H1 (cell line): ENCODE data around the gene MVK. TPM values are rescaled to one million over a fixed set of nuclear protein-coding genes. Genes with fewer than 3 reads are reported as not detected.

Experiments
- CTCF ChIA-PET: fragments of 300-600 bp; sonication (Branson Sonifier 250); formaldehyde crosslinking; loops from one replicate; lab custom pipeline; 2021; ENCODE audit not compliant: partially characterized antibody; lab: Charles Lee
- POLR2A ChIA-PET: fragments of 300-600 bp; sonication (Branson Sonifier 250); formaldehyde crosslinking; loops from one replicate; lab custom pipeline; 2021; ENCODE audit warnings: inconsistent platforms; ENCODE audit not compliant: partially characterized antibody; lab: Charles Lee
- DNase-seq, 2 experiments: peaks; one replicate each; pipeline versions ENCODE4 v3.0.0 to v3.0.0-alpha.2; 2010 to 2022; ENCODE audit warnings: low spot score in 2 of 2, low read depth in 1 of 2, mixed read lengths in 1 of 2
- FAIRE-seq: peaks from 2 replicates; lab custom pipeline; 2011; peaks lifted over from hg19 to GRCh38; lab: Jason Lieb, UNC
- H2AFZ ChIP-seq: 2 replicates; pipeline ENCODE4 v1.8.1; 2012; ENCODE audit warnings: low read length, inconsistent platforms
- H2AK5ac ChIP-seq: 2 replicates; pipeline ENCODE4 v1.6.1; 2013; ENCODE audit warnings: low read depth, low read length
- H2BK120ac ChIP-seq: replicated peaks from 2 replicates; pipeline ENCODE3; 2013; ENCODE audit warnings: low read depth, low read length, inconsistent platforms
- H2BK12ac ChIP-seq: 2 replicates; pipeline ENCODE4 v1.6.1; 2013; ENCODE audit warnings: low read depth, low read length
- H2BK15ac ChIP-seq: 2 replicates; pipeline ENCODE4 v1.6.1; 2013; ENCODE audit warnings: low read length
- H2BK20ac ChIP-seq: 2 replicates; pipeline ENCODE4 v1.6.1; 2013; ENCODE audit warnings: low read length
- H2BK5ac ChIP-seq: 2 replicates; pipeline ENCODE4 v1.6.1; 2013; ENCODE audit warnings: low read depth, low read length
- H3K14ac ChIP-seq: 2 replicates; pipeline ENCODE4 v1.6.1; 2013; ENCODE audit warnings: inconsistent platforms; ENCODE audit not compliant: insufficient read length
- H3K18ac ChIP-seq: 2 replicates; pipeline ENCODE4 v1.6.1; 2013; ENCODE audit warnings: low read length; ENCODE audit errors: extremely low read depth
- H3K23ac ChIP-seq: 2 replicates; pipeline ENCODE4 v1.6.1; 2013; ENCODE audit warnings: inconsistent platforms; ENCODE audit not compliant: insufficient read length
- H3K23me2 ChIP-seq: 2 replicates; pipeline ENCODE4 v1.6.1; 2013; ENCODE audit warnings: low read depth, low read length
- H3K27ac ChIP-seq: 2 replicates; pipeline ENCODE4 v1.6.1; 2011; ENCODE audit warnings: low read depth, low read length, inconsistent platforms
- H3K27me3 ChIP-seq, 4 experiments: replicated peaks in 1 of 4; 1 replicate in 1 of 4; 2 replicates in 3 of 4; pipeline versions ENCODE4 v1.6.1 to v1.8.1; 2011 to 2013; ENCODE audit warnings: low read length in 3 of 4, mild to moderate bottlenecking in 3 of 4, inconsistent platforms in 2 of 4, mixed read lengths in 2 of 4, moderate library complexity in 1 of 4; ENCODE audit not compliant: control insufficient read depth in 3 of 4, insufficient read depth in 3 of 4; ENCODE audit errors: extremely low read depth in 1 of 4
- H3K36me3 ChIP-seq, 4 experiments: 2 replicates each; pipeline versions ENCODE4 v1.6.1 to v1.8.1; 2011 to 2013; ENCODE audit warnings: mild to moderate bottlenecking in 4 of 4, low read length in 3 of 4, moderate library complexity in 2 of 4, control low read depth in 1 of 4, inconsistent platforms in 1 of 4; ENCODE audit not compliant: insufficient read depth in 4 of 4, control insufficient read depth in 2 of 4
- H3K4ac ChIP-seq: replicated peaks from 2 replicates; pipeline ENCODE3; 2013; ENCODE audit warnings: low read length, low read depth, mixed read lengths, inconsistent platforms; ENCODE audit not compliant: insufficient read length
- H3K4me1 ChIP-seq, 4 experiments: replicated peaks in 1 of 4; 1 replicate in 1 of 4; 2 replicates in 3 of 4; pipeline versions ENCODE4 v1.6.1 to v1.8.1; 2011 to 2013; ENCODE audit warnings: low read length in 3 of 4, inconsistent platforms in 2 of 4, mixed read lengths in 1 of 4; ENCODE audit not compliant: insufficient read depth in 4 of 4, control insufficient read depth in 3 of 4
- H3K4me2 ChIP-seq, 2 experiments: 2 replicates each; pipeline versions ENCODE4 v1.6.1 to v1.8.1; 2011 to 2013; ENCODE audit warnings: low read depth in 2 of 2, low read length in 2 of 2, control low read depth in 1 of 2, inconsistent platforms in 1 of 2, mild to moderate bottlenecking in 1 of 2; ENCODE audit not compliant: insufficient read depth in 1 of 2
- H3K4me3 ChIP-seq, 4 experiments: fragments of 200-600, 300-600 bp in 1 of 4; sonication (generic), shearing (Covaris generic), sonication (Bioruptor Twin) in 1 of 4; 2 replicates each; pipeline versions ENCODE4 v1.5.1 to v1.8.1; 2011 to 2016; ENCODE audit warnings: low read length in 4 of 4, low read depth in 3 of 4, control low read depth in 2 of 4, inconsistent platforms in 2 of 4, mild to moderate bottlenecking in 2 of 4, mixed read lengths in 1 of 4, moderate library complexity in 1 of 4; ENCODE audit not compliant: insufficient read depth in 2 of 4; ENCODE audit errors: extremely low read depth in 1 of 4
- H3K56ac ChIP-seq: replicated peaks from 2 replicates; pipeline ENCODE3; 2013; ENCODE audit warnings: low read depth, mild to moderate bottlenecking, mixed read lengths, low read length, inconsistent platforms; ENCODE audit not compliant: insufficient read length
- H3K79me1 ChIP-seq: 2 replicates; pipeline ENCODE4 v1.6.1; 2013; ENCODE audit warnings: low read depth, low read length, control low read depth
- H3K79me2 ChIP-seq, 2 experiments: 2 replicates each; pipeline versions ENCODE4 v1.6.1 to v1.8.1; 2012 to 2013; ENCODE audit warnings: low read length in 2 of 2, mild to moderate bottlenecking in 2 of 2, inconsistent platforms in 1 of 2; ENCODE audit not compliant: insufficient read depth in 2 of 2, control insufficient read depth in 1 of 2
- H3K9ac ChIP-seq, 4 experiments: replicated peaks in 1 of 4; 1 replicate in 1 of 4; 2 replicates in 3 of 4; pipeline versions ENCODE4 v1.6.1 to v1.8.1; 2011 to 2013; ENCODE audit warnings: low read depth in 3 of 4, low read length in 3 of 4, control low read depth in 2 of 4, mild to moderate bottlenecking in 2 of 4, moderate library complexity in 2 of 4, inconsistent platforms in 1 of 4; ENCODE audit errors: extremely low read depth in 1 of 4
- H3K9me3 ChIP-seq, 2 experiments: 2 replicates each; pipeline versions ENCODE4 v1.6.1 to v1.8.1; 2012 to 2013; ENCODE audit warnings: mild to moderate bottlenecking in 2 of 2, moderate library complexity in 2 of 2, control low read depth in 1 of 2, inconsistent platforms in 1 of 2, low read depth in 1 of 2, low read length in 1 of 2, mixed read lengths in 1 of 2; ENCODE audit not compliant: insufficient read depth in 2 of 2
- H4K20me1 ChIP-seq, 2 experiments: replicated peaks in 1 of 2; 2 replicates each; pipeline versions ENCODE3 to v1.8.1; 2011 to 2013; ENCODE audit warnings: inconsistent platforms in 2 of 2, low read length in 2 of 2, mild to moderate bottlenecking in 1 of 2; ENCODE audit not compliant: insufficient read depth in 2 of 2, control insufficient read depth in 1 of 2
- H4K5ac ChIP-seq: 2 replicates; pipeline ENCODE4 v1.6.1; 2013; ENCODE audit warnings: low read length, low read depth, mixed read lengths, inconsistent platforms; ENCODE audit not compliant: insufficient read length
- H4K8ac ChIP-seq: 2 replicates; pipeline ENCODE4 v1.8.0; 2013; ENCODE audit warnings: mild to moderate bottlenecking, moderate library complexity, low read length, inconsistent platforms; ENCODE audit not compliant: insufficient read depth; ENCODE audit errors: extremely low read depth
- H4K91ac ChIP-seq: replicated peaks from 2 replicates; pipeline ENCODE3; 2013; ENCODE audit warnings: low read length, mixed read lengths, inconsistent platforms; ENCODE audit not compliant: insufficient read length
- CBX8 ChIP-seq: fragments of 300-800, 300-1000 bp; sonication (generic); IDR thresholded peaks from 2 replicates; pipeline ENCODE4 v1.7.1; 2016; ENCODE audit warnings: low read depth, low read length, borderline replicate concordance
- CHD2 ChIP-seq: IDR thresholded peaks from 2 replicates; pipeline ENCODE4 v1.6.1; 2012; ENCODE audit warnings: low read length, improper control_type of control experiment
- CREB1 ChIP-seq: IDR thresholded peaks from 2 replicates; pipeline ENCODE4 v1.6.1; 2012; ENCODE audit warnings: inconsistent platforms
- EGR1 ChIP-seq: IDR thresholded peaks from 2 replicates; pipeline ENCODE4 v1.6.1; 2011; ENCODE audit warnings: low read depth, low read length, borderline replicate concordance
- GABPA ChIP-seq: IDR thresholded peaks from 2 replicates; pipeline ENCODE4 v1.6.1; 2011; ENCODE audit warnings: mild to moderate bottlenecking, low read length, moderate library complexity, borderline replicate concordance; ENCODE audit not compliant: insufficient read depth
- JUND ChIP-seq: IDR thresholded peaks from 2 replicates; pipeline ENCODE4 v1.6.1; 2011; ENCODE audit warnings: mild to moderate bottlenecking, improper control_type of control experiment, low read length
- KDM5A ChIP-seq: fragments of 200-600 bp; IDR thresholded peaks from 2 replicates; pipeline ENCODE4 v1.7.1; 2012; ENCODE audit warnings: mild to moderate bottlenecking, low read length, inconsistent platforms, mixed read lengths
- SAP30 ChIP-seq: fragments of 300-600 bp; sonication (generic); IDR thresholded peaks from 2 replicates; pipeline ENCODE4 v1.7.1; 2012; ENCODE audit warnings: low read length, moderate library complexity, mild to moderate bottlenecking, inconsistent platforms; ENCODE audit not compliant: insufficient read depth, insufficient replicate concordance
- SRF ChIP-seq: IDR thresholded peaks from 2 replicates; pipeline ENCODE4 v1.6.1; 2011; ENCODE audit warnings: mild to moderate bottlenecking, low read depth, low read length, moderate library complexity
- TAF1 ChIP-seq: IDR thresholded peaks from 2 replicates; pipeline ENCODE4 v1.6.1; 2011; ENCODE audit warnings: mild to moderate bottlenecking, low read depth, low read length
- WGBS, 2 experiments: shearing (Covaris generic) in 1 of 2; methylation state at CpG; one replicate each; pipeline versions ENCODE4 v1.1.6 to v1.1.7; 2013 to 2015; ENCODE audit warnings: low lambda C conversion rate in 2 of 2, mixed read lengths in 2 of 2, inconsistent platforms in 1 of 2, low coverage in 1 of 2, missing lambda C conversion rate in 1 of 2; ENCODE audit not compliant: insufficient replicate concordance in 2 of 2, insufficient coverage in 1 of 2, insufficient read length in 1 of 2; ENCODE audit errors: extremely low coverage in 1 of 2, missing lambda C conversion rate in 1 of 2; 5-methylcytosine and 5-hydroxymethylcytosine counted together
- polyA plus RNA-seq, 7 experiments: library from polyadenylated mRNA; depleted of rRNA in 3 of 7; stranded (reverse) in 5 of 7; unstranded in 2 of 7; fragments of >200 nt in 5 of 7; fragments of 200-250 nt in 2 of 7; gene quantifications; 1 replicate in 5 of 7; 2 replicates in 1 of 7; 4 replicates in 1 of 7; pipeline versions ENCODE4 v1.2.1 to v1.2.3, GENCODE V29; 2011 to 2013; ENCODE audit warnings: missing spikeins in 2 of 7, mixed read lengths in 2 of 7
- total RNA-seq: library from RNA; stranded (reverse); fragmentation: NEBNext Ultra II Directional; extraction: Animal tissue kit (Norgen Biotek cat#: 25700); gene quantifications from 2 replicates; pipeline ENCODE4 v1.2.1, GENCODE V29; 2021

MVK gene
- total and polyA plus RNA-seq, 2 of the 8 experiments (the other 6 are each of a cell fraction or from before 2014, with no cell fraction given) = 15.7 to 20.9 TPM

- Histone ChIP-seq H3K4me3 (no peak overlapping the region), H3K23ac (no peak overlapping the region), H3K79me2 (no peaks in the 10 kb centered on the region), H4K91ac (no peak overlapping the region), H3K4ac (no peak overlapping the region), H2BK5ac (no peak overlapping the region), H3K36me3 (no peaks in the 10 kb centered on the region), H2AK5ac (no peak overlapping the region), H3K9me3 (no peaks in the 10 kb centered on the region), H4K20me1 (no peaks in the 10 kb centered on the region), H4K5ac (no peak overlapping the region), H3K4me1 (no peaks in the 10 kb centered on the region), H3K23me2 (no peaks in the 10 kb centered on the region), H3K56ac (no peak overlapping the region), H2BK12ac (no peak overlapping the region), H3K27me3 (no peaks in the 10 kb centered on the region), H3K27ac (no peak overlapping the region), H3K79me1 (no peaks in the 10 kb centered on the region), H3K14ac (no peak overlapping the region), H4K8ac (no peak overlapping the region), H3K18ac (no peak overlapping the region), H2BK120ac (no peak overlapping the region), H2BK15ac (no peak overlapping the region), H3K9ac (no peak overlapping the region), H3K4me2 (no peak overlapping the region), H2AFZ (no peak overlapping the region), H2BK20ac (no peak overlapping the region)
- CTCF ChIA-PET = interaction anchor here (0.8 to 1.0 kb wide), 2 partner anchors 57 to 130 kb away, joined by 3 read pairs; no protein-coding TSS in a partner anchor
- TF ChIP-seq CBX8 (no peak), JUND (no peak), KDM5A (no peak), TAF1 (no peak), EGR1 (no peak), CHD2 (no peak), SRF (no peak), SAP30 (no peak), GABPA (no peak), CREB1 (no peak)
- POLR2A ChIA-PET = no interaction called here
- no peak for FAIRE-seq
- WGBS, 2 experiments = 90% methylated on average over 10 of the region's 11 CpGs; no CpG with 5 or more reads in 1 of the 2 experiments
- DNase-seq = no peak
These were observed 72.1 kb downstream of the MVK start for GRCh38 chr12:109645708-109646107.
